RWPE2 (cell line): ENCODE results near the gene VWA3B.

Source experiments
- ATAC-seq: fragments of 200-7000 bp; cut with Tn5 transposase; 3 replicates; pipeline ENCODE4 v1.9.1; 2021; ENCODE audit warnings: low read depth
- DNase-seq: peaks from one replicate; pipeline ENCODE4 v3.0.0-alpha.2; 2020; ENCODE audit warnings: low spot score
- H3K27ac ChIP-seq: fragments of 450-650 bp; 2 replicates; pipeline ENCODE4 v1.5.1; 2017; ENCODE audit warnings: mild to moderate bottlenecking; ENCODE audit not compliant: poor library complexity, severe bottlenecking
- H3K27me3 ChIP-seq: fragments of 250-450 bp; sonication (Bioruptor Pico); 2 replicates; pipeline ENCODE4 v1.5.1; 2021; ENCODE audit warnings: mild to moderate bottlenecking, moderate library complexity; ENCODE audit not compliant: insufficient read depth, poor library complexity, severe bottlenecking
- H3K36me3 ChIP-seq: fragments of 250-450 bp; sonication (Bioruptor Pico); 2 replicates; pipeline ENCODE4 v1.5.1; 2020; ENCODE audit warnings: low read depth, mild to moderate bottlenecking, moderate library complexity
- H3K4me1 ChIP-seq: fragments of 250-450 bp; sonication (Bioruptor Pico); 2 replicates; pipeline ENCODE4 v1.5.1; 2021; ENCODE audit warnings: mild to moderate bottlenecking, moderate library complexity; ENCODE audit not compliant: insufficient read depth, poor library complexity, severe bottlenecking
- H3K4me3 ChIP-seq: fragments of 250-450 bp; sonication (Bioruptor Pico); 2 replicates; pipeline ENCODE4 v1.5.1; 2021; ENCODE audit warnings: mild to moderate bottlenecking, moderate library complexity; ENCODE audit not compliant: severe bottlenecking
- H3K9me3 ChIP-seq: fragments of 250-450 bp; sonication (Bioruptor Pico); 2 replicates; pipeline ENCODE4 v1.5.1; 2021; ENCODE audit warnings: mild to moderate bottlenecking, moderate library complexity; ENCODE audit not compliant: severe bottlenecking
- CTCF ChIP-seq: fragments of 450-650 bp; IDR thresholded peaks from one replicate; pipeline ENCODE4 v1.5.1; 2017; ENCODE audit warnings: mild to moderate bottlenecking, moderate library complexity; ENCODE audit not compliant: poor library complexity, severe bottlenecking

VWA3B gene

GRCh38 chr2:98153481-98153880, 66.5 kb downstream of the VWA3B start:
- no peak for TF ChIP-seq CTCF

GRCh38 chr2:98155291-98155690, 68.3 kb downstream of the VWA3B start:
- H3K9me3 ChIP-seq, result no peaks in the 10 kb centered on the region
- H3K36me3 ChIP-seq, result no peaks in the 10 kb centered on the region
- H3K27ac ChIP-seq, result no peak overlapping the region
- H3K27me3 ChIP-seq, result no peaks in the 10 kb centered on the region
- H3K4me1 ChIP-seq, result peaks cover 8% of the 10 kb centered on the region
- ATAC-seq (no peak), DNase-seq (no peak)
- no peak for TF ChIP-seq CTCF
- no peak overlapping the region for H3K4me3 ChIP-seq

More at GRCh38 chr2:98153481-98153880, 66.5 kb downstream of the VWA3B start:
- Histone ChIP-seq H3K4me1 (peaks cover 19% of the 10 kb centered on the region), H3K4me3 (no peak overlapping the region), H3K27ac (no peak overlapping the region), H3K9me3 (no peaks in the 10 kb centered on the region), H3K36me3 (no peaks in the 10 kb centered on the region), H3K27me3 (no peaks in the 10 kb centered on the region)
- no peak for DNase-seq
- ATAC-seq, result no peak

- no peak for TF ChIP-seq CTCF
These were observed 68.7 kb downstream of the VWA3B start for GRCh38 chr2:98155716-98156115.

GRCh38 chr2:98156304-98156703, 69.3 kb downstream of the VWA3B start:
- Histone ChIP-seq H3K27ac (no peak overlapping the region), H3K9me3 (no peaks in the 10 kb centered on the region), H3K27me3 (no peaks in the 10 kb centered on the region), H3K36me3 (no peaks in the 10 kb centered on the region), H3K4me1 (peaks cover 8% of the 10 kb centered on the region), H3K4me3 (no peak overlapping the region)
- no peak for TF ChIP-seq CTCF
- ATAC-seq (no peak), DNase-seq (no peak)

More at GRCh38 chr2:98155716-98156115, 68.7 kb downstream of the VWA3B start:
- ATAC-seq, result no peak
- no peak overlapping the region for H3K4me3 ChIP-seq
- no peak overlapping the region for H3K27ac ChIP-seq
- H3K9me3 ChIP-seq, result no peaks in the 10 kb centered on the region
- H3K36me3 ChIP-seq, result no peaks in the 10 kb centered on the region
- H3K4me1 ChIP-seq, result peaks cover 8% of the 10 kb centered on the region
- no peak for DNase-seq
- no peaks in the 10 kb centered on the region for H3K27me3 ChIP-seq

GRCh38 chr2:98157557-98157956, 70.6 kb downstream of the VWA3B start:
- no peaks in the 10 kb centered on the region for H3K9me3 ChIP-seq
- H3K27ac ChIP-seq, result no peak overlapping the region
- ATAC-seq (no peak), DNase-seq (no peak)
- no peaks in the 10 kb centered on the region for H3K36me3 ChIP-seq
- H3K27me3 ChIP-seq, result no peaks in the 10 kb centered on the region
- peaks cover 13% of the 10 kb centered on the region for H3K4me1 ChIP-seq
- TF ChIP-seq CTCF, result no peak
- H3K4me3 ChIP-seq, result no peak overlapping the region
